T47D (cell line): ENCODE results near the gene MEFV.

ENCODE experiments used
- DNase-seq, 2 experiments: peaks; one replicate each; pipeline versions ENCODE4 v3.0.0 to v3.0.0-alpha.2; 2011 to 2012; ENCODE audit warnings: low read depth in 1 of 2, low spot score in 1 of 2
- JUND ChIP-seq: IDR thresholded peaks from 2 replicates; pipeline ENCODE4 v1.6.1; 2012; ENCODE audit warnings: low read depth
- in situ Hi-C: cut with HindIII; loops from 2 replicates; pipeline ENCODE4 v1.10.0; 2016; ENCODE audit warnings: low sequenced_read_pairs, low pct_unique_long_range_greater_than_20kb

Gene MEFV

DNA sequence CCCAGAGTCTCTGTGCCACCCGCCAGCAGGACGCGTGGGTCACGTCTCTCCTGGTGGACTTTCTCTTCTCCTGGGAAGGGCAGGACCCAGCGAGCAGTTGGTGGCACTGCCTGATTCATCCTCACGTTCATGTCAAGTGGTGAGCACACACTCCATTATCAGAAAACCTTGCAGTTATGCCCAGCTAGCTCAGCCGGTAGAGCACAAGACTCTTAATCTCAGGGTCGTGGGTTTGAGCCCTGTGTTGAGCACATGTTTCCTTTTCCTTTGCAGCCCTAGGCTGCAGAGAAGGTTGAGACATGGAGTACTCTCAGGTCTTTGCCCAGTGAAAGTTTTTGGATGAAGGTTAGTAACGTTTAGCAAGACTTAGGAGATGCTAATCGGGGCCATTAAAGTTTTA is 60.5 kb downstream of the MEFV start:
- TF ChIP-seq JUND: no peak
- in situ Hi-C loops: no loop called here
- no peak for DNase-seq

DNA sequence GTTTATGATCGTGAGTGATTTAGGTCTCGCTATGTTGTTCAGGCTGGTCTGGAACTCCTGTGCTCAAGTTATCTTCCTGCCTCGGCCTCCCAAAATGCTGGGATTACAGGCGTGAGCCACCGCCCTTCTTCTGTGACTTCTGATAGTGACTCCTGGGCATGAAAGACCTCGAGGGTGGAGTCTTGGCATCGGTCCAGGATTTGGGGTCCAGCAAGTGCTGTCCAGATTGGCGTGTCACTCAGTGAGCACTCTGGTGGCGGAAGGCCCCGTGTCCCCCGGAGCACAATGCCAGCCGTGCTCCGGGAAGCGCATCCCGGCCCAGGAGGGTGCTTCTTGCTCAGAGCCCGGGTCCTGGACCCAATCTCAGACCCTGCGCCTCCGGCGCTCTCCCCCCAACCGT is 61.6 kb downstream of the MEFV start:
- in situ Hi-C loops: no loop called here
- TF ChIP-seq JUND: no peak
- DNase-seq: no peak

DNA sequence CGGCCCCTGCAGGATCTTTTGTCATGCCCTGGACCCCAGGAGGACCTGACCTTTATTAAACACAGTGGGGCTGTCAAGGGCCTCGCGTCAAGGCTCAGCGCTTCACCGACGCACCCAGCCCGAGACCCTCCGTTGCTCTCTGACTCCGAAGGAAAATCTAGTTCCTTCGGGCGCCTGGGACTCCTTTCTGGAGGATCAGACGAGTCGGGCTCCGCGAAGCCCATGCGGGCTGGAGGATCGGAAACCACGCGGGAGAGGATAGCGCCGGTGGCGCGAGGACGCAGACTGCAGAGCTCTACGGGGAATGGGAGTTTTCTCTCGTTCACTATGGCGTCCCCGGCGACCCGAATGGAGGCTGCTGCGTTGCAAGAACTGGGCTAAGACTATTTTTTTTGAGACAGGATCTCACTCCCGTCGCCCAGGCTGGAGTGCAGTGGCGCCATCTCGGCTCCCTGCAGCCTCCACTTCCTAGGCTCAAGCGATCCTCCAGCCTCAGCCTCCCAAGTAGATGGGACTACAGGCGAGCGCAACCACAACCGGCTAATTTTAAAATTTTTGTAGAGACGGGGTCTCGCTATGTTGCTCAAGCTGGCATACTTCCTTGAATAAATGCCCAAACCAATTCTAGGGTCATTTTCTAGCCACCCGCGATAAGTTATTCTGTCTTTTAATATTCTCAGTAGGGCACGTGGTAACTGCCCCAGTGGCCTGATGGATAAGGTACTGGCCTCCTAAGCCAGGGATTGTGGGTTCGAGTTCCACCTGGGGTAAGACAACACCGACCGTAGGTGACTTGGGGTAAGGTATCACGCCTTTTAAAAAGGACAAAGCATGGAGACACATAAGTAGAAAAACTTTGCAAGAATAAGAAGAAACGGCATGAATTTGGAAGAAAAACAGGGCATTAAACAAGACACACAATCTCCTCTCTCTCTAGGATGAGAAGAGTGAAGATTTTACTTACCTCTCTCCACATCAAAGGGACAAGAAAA is 62.9 kb downstream of the MEFV start:
- DNase-seq: no peak
- in situ Hi-C loops: no loop called here
- TF ChIP-seq JUND: no peak

DNA sequence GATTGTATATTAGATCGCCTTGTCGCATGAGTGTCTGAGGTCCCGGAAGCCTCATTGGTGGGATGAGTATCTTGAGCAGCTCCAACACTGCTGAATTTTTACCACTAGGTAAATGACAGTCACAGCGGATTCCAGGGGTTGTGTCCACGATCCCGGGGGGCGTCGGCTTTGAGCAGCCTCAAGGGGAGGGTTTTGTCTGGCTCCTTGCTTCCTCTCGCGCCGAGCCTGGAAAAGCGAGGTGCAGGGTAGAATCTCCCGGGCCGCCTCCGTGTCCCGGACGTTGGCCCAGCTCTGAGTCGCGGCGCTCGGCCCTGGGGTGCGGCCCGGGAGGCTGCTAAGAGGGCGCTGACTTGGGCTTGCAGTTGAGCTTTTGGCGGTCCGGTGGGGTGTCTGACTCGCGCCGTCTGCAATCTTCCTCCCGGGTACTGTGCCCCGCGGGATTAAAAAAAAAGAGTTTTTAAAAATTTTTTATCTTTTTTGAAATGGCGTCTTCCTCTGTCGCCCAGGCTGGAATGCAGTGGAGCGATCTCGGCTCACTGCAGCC is 63.9 kb downstream of the MEFV start:
- TF ChIP-seq JUND: no peak
- in situ Hi-C loops: no loop called here
- no peak for DNase-seq
